GM12892 (cell line): ENCODE data around the gene ILF3. TPM values are rescaled to one million over a fixed set of nuclear protein-coding genes. Genes with fewer than 3 reads are reported as not detected.
A peak's percentile ranks its signal among the peaks of the same experiment; 100 is the strongest.

Experiments used
- DNase-seq: peaks from one replicate; pipeline ENCODE4 v3.0.0; 2011; ENCODE audit not compliant: insufficient read length
- FAIRE-seq: peaks from 2 replicates; lab custom pipeline; 2011; peaks lifted over from hg19 to GRCh38; lab: Jason Lieb, UNC
- POLR2A ChIP-seq: IDR thresholded peaks from 2 replicates; pipeline ENCODE4 v1.6.1; 2011; ENCODE audit warnings: low read depth, low read length, control low read depth
- POLR2AphosphoS5 ChIP-seq: IDR thresholded peaks from 2 replicates; pipeline ENCODE4 v1.6.1; 2011; ENCODE audit warnings: low read depth, low read length, control low read depth
- TAF1 ChIP-seq: IDR thresholded peaks from 2 replicates; pipeline ENCODE4 v1.6.1; 2011; ENCODE audit warnings: low read depth, mild to moderate bottlenecking, control low read depth, low read length, borderline replicate concordance
- polyA plus RNA-seq: library from polyadenylated mRNA; unstranded; fragments of >200 nt; gene quantifications from one replicate; pipeline ENCODE4 v1.2.1, GENCODE V29; 2012; ENCODE audit warnings: missing spikeins, inconsistent platforms; ENCODE audit not compliant: missing spikeins

ILF3 gene
- 171 TPM for polyA plus RNA-seq

- TF ChIP-seq POLR2AphosphoS5, result peak; percentile 96
- peak; percentile 93 for TF ChIP-seq POLR2A
- peak; percentile 86 for TF ChIP-seq TAF1
- DNase-seq, result peak; percentile 88
- FAIRE-seq, result peak; percentile 99
Measured at GRCh38 chr19:10653732-10654609, at the start of gene ILF3. Gene ILF3 (plus strand): TSS chr19:10654346. CDS start chr19:10670606, 16,260 bp downstream.

GRCh38 chr19:10604460-10604980 lies 49.6 kb upstream of the ILF3 start:
- peak; percentile 45 for DNase-seq
- FAIRE-seq, result peak; percentile 83
- 0 out of 2 replicates have a peak, but pooled peaks have one; percentile 37 for TF ChIP-seq POLR2AphosphoS5
- TF ChIP-seq TAF1, result no peak
- no peak for TF ChIP-seq POLR2A

- DNase-seq (no peak), FAIRE-seq (no peak)
- TF ChIP-seq TAF1 (no peak), POLR2A (no peak), POLR2AphosphoS5 (no peak)
Measured at GRCh38 chr19:10611907-10612306, 42.2 kb upstream of the ILF3 start.

- no peak for DNase-seq
- TF ChIP-seq TAF1 (no peak), POLR2AphosphoS5 (no peak), POLR2A (no peak)
- no peak for FAIRE-seq
Measured at GRCh38 chr19:10612499-10613119, 41.5 kb upstream of the ILF3 start.

DNA sequence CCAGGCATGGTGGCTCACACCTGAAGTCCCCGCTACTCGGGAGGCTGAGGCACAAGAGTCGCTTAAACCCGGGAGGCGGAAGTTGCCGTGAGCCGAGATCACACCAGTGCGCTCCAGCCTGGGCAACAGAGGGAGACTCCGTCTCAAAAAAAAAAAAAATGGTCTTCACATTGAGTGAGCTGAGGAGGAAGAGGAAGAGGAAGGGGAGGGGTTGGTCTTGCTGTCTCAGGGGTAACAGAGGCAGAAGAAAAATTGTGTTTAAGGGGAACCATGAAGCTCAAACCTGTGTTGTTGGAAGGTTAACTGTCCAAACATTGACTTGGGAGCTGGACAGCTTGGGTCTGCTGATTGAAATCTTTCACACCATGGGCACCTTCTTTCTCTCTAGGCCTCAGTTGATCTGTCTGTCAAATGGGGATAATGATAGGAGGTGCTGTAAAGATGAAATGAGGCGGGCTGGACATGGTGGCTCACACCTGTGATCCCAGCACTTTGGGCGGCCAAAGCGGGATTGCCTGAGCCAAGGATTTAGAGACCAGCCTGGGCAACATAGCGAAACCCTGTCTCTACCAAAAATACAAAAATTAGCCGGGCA lies 38.6 kb upstream of the ILF3 start:
- FAIRE-seq (no peak), DNase-seq (no peak)
- TF ChIP-seq POLR2A, result no peak
- TF ChIP-seq POLR2AphosphoS5, result no peak
- no peak for TF ChIP-seq TAF1

- FAIRE-seq (no peak), DNase-seq (no peak)
- TF ChIP-seq TAF1, result no peak
- TF ChIP-seq POLR2A, result no peak
- no peak for TF ChIP-seq POLR2AphosphoS5
Measured at GRCh38 chr19:10617409-10618121, 36.6 kb upstream of the ILF3 start.

DNA sequence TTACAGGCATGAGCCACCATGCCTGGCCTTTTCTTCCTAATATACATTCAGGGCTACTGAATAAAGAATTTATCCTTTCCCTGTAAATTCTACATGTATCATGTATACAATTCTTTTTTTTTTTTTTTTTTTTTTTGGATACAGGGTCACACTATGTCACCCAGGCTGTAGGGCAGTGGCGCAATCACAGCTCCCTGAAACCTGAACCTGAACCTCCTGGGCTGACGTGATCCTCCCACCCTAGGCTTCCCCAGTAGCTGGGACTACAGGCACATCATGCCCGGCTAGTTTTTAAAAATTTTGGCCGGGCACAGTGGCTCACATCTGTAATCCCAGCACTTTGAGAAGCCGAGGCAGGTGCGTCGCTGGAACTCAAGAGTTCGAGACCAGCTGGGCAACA lies 35.3 kb upstream of the ILF3 start:
- FAIRE-seq (no peak), DNase-seq (no peak)
- no peak for TF ChIP-seq POLR2AphosphoS5

DNA sequence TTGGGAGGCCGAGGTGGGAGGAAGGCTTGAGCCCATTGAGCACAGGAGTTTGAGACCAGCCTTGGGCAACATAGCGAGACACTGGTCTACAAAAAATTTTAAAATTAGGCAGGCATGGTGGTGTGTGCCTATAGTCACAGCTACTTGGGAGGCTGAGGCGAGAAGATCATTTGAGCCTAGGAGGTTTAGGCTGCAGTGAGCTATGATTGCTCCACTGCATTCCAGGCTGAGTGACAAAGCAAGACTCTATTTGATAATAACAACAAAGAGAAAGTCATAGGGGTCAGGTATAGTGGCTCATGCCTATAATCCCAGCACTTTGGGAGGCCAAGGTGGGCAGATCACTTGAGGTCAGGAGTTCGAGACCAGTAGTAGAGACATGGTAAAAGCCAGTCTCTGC lies 33.4 kb upstream of the ILF3 start:
- FAIRE-seq (no peak), DNase-seq (no peak)
- no peak for TF ChIP-seq POLR2AphosphoS5
- TF ChIP-seq POLR2A, result no peak
- TF ChIP-seq TAF1, result no peak

GRCh38 chr19:10621966-10622365 lies 32.2 kb upstream of the ILF3 start:
- FAIRE-seq (no peak), DNase-seq (no peak)
- no peak for TF ChIP-seq POLR2AphosphoS5
- TF ChIP-seq POLR2A, result no peak
- TF ChIP-seq TAF1, result no peak

GRCh38 chr19:10624585-10624984 lies 29.6 kb upstream of the ILF3 start:
- FAIRE-seq, result no peak
- no peak for DNase-seq
- no peak for TF ChIP-seq POLR2A
- TF ChIP-seq POLR2AphosphoS5, result no peak
- no peak for TF ChIP-seq TAF1
